H9 (cell line): ENCODE results near the gene RFT1. TPM values are rescaled to one million over a fixed set of nuclear protein-coding genes. Genes with fewer than 3 reads are reported as not detected.

Experiments used
- DNase-seq: peaks from one replicate; pipeline ENCODE4 v3.0.0-alpha.2; 2017
- H2AFZ ChIP-seq: one replicate; pipeline ENCODE4 v1.6.1; 2013; ENCODE audit warnings: mild to moderate bottlenecking, low read length, control low read depth, moderate library complexity
- H2AK5ac ChIP-seq: 2 replicates; pipeline ENCODE4 v1.6.1; 2013; ENCODE audit warnings: low read length, control low read depth, mixed read lengths; ENCODE audit not compliant: insufficient read length
- H2BK120ac ChIP-seq: one replicate; pipeline ENCODE4 v1.6.1; 2013; ENCODE audit warnings: low read depth, mild to moderate bottlenecking, low read length, control low read depth, inconsistent platforms; ENCODE audit not compliant: poor library complexity, severe bottlenecking
- H2BK12ac ChIP-seq: 2 replicates; pipeline ENCODE4 v1.6.1; 2013; ENCODE audit warnings: low read length, control low read depth, mixed read lengths, low read depth; ENCODE audit not compliant: insufficient read length
- H2BK15ac ChIP-seq: 2 replicates; pipeline ENCODE4 v1.6.1; 2013; ENCODE audit warnings: low read depth, low read length, control low read depth
- H2BK20ac ChIP-seq: one replicate; pipeline ENCODE4 v1.6.1; 2013; ENCODE audit warnings: low read depth, mild to moderate bottlenecking, low read length, control low read depth, inconsistent platforms; ENCODE audit not compliant: poor library complexity, severe bottlenecking
- H2BK5ac ChIP-seq: 2 replicates; pipeline ENCODE4 v1.6.1; 2013; ENCODE audit warnings: low read length, control low read depth, mixed read lengths; ENCODE audit not compliant: insufficient read length
- H3K14ac ChIP-seq: 2 replicates; pipeline ENCODE4 v1.6.1; 2013; ENCODE audit warnings: low read length, control low read depth; ENCODE audit not compliant: insufficient read depth
- H3K18ac ChIP-seq: 2 replicates; pipeline ENCODE4 v1.6.1; 2013; ENCODE audit warnings: low read depth, mild to moderate bottlenecking, mixed read lengths, low read length, control low read depth; ENCODE audit not compliant: insufficient read length
- H3K23ac ChIP-seq: 2 replicates; pipeline ENCODE4 v1.6.1; 2013; ENCODE audit warnings: low read length, control low read depth, mixed read lengths, low read depth; ENCODE audit not compliant: insufficient read length
- H3K23me2 ChIP-seq: 2 replicates; pipeline ENCODE4 v1.6.1; 2013; ENCODE audit warnings: low read depth, mild to moderate bottlenecking, mixed read lengths, low read length, control low read depth; ENCODE audit not compliant: insufficient read length, poor library complexity, severe bottlenecking
- H3K27ac ChIP-seq: 2 replicates; pipeline ENCODE4 v1.5.1; 2013; ENCODE audit warnings: low read length, control low read depth, mixed read lengths, low read depth; ENCODE audit not compliant: insufficient read length
- H3K27me3 ChIP-seq: 2 replicates; pipeline ENCODE4 v1.6.1; 2013; ENCODE audit warnings: low read length, control low read depth, inconsistent platforms; ENCODE audit not compliant: insufficient read depth
- H3K4ac ChIP-seq: 2 replicates; pipeline ENCODE4 v1.6.1; 2013; ENCODE audit warnings: low read depth, mild to moderate bottlenecking, control low read depth, inconsistent platforms, low read length, moderate library complexity
- H3K4me1 ChIP-seq: 2 replicates; pipeline ENCODE4 v1.6.1; 2013; ENCODE audit warnings: low read length, control low read depth, inconsistent platforms; ENCODE audit not compliant: insufficient read depth
- H3K4me2 ChIP-seq: 2 replicates; pipeline ENCODE4 v1.6.1; 2013; ENCODE audit warnings: low read length, control low read depth, mixed read lengths; ENCODE audit not compliant: insufficient read length, insufficient read depth
- H3K56ac ChIP-seq: 2 replicates; pipeline ENCODE4 v1.6.1; 2013; ENCODE audit warnings: low read depth, mild to moderate bottlenecking, mixed read lengths, low read length, control low read depth; ENCODE audit not compliant: insufficient read length
- H3K79me1 ChIP-seq: 2 replicates; pipeline ENCODE4 v1.6.1; 2013; ENCODE audit warnings: low read depth, mild to moderate bottlenecking, moderate library complexity, low read length, control low read depth, inconsistent platforms; ENCODE audit not compliant: insufficient read depth, poor library complexity, severe bottlenecking
- H3K79me2 ChIP-seq: 2 replicates; pipeline ENCODE4 v1.6.1; 2013; ENCODE audit warnings: low read length, control low read depth, inconsistent platforms; ENCODE audit not compliant: insufficient read depth
- H3K9ac ChIP-seq: 2 replicates; pipeline ENCODE4 v1.6.1; 2013; ENCODE audit warnings: low read length, control low read depth, mixed read lengths; ENCODE audit not compliant: insufficient read length; ENCODE audit errors: extremely low read depth
- H3K9me3 ChIP-seq: one replicate; pipeline ENCODE4 v1.6.1; 2013; ENCODE audit warnings: low read depth, low read length, inconsistent platforms; ENCODE audit not compliant: control insufficient read depth
- H3T11ph ChIP-seq: one replicate; pipeline ENCODE4 v1.6.1; 2013; ENCODE audit warnings: mild to moderate bottlenecking, low read length, control low read depth, inconsistent platforms
- H4K20me1 ChIP-seq: one replicate; pipeline ENCODE4 v1.6.1; 2013; ENCODE audit not compliant: control insufficient read depth, insufficient read length, insufficient read depth
- H4K5ac ChIP-seq: 2 replicates; pipeline ENCODE4 v1.6.1; 2013; ENCODE audit warnings: low read depth, mild to moderate bottlenecking, mixed read lengths, low read length, control low read depth; ENCODE audit not compliant: insufficient read length
- H4K8ac ChIP-seq: replicated peaks from 2 replicates; pipeline ENCODE4 v1.6.1; 2013; ENCODE audit warnings: low read length, control low read depth, mixed read lengths, low read depth; ENCODE audit not compliant: insufficient read length
- H4K91ac ChIP-seq: 2 replicates; pipeline ENCODE4 v1.6.1; 2013; ENCODE audit warnings: low read depth, mild to moderate bottlenecking, moderate library complexity, mixed read lengths, low read length, control low read depth; ENCODE audit not compliant: insufficient read length
- H3K27ac Mint-ChIP-seq, 3 experiments: 2 replicates in 2 of 3; 3 replicates in 1 of 3; pipeline ENCODE4 v1.8.0; 2020 to 2021; ENCODE audit warnings: mixed read lengths in 3 of 3, mild to moderate bottlenecking in 1 of 3, moderate library complexity in 1 of 3
- H3K27me3 Mint-ChIP-seq: 2 replicates; pipeline ENCODE4 v1.8.0; 2021; ENCODE audit warnings: low read depth, mild to moderate bottlenecking, moderate library complexity, mixed read lengths
- H3K36me3 Mint-ChIP-seq, 3 experiments: 2 replicates in 2 of 3; 3 replicates in 1 of 3; pipeline ENCODE4 v1.8.0; 2020 to 2021; ENCODE audit warnings: low read depth in 3 of 3, mixed read lengths in 3 of 3; ENCODE audit not compliant: insufficient read depth in 1 of 3
- H3K4me1 Mint-ChIP-seq, 2 experiments: 2 replicates each; pipeline ENCODE4 v1.8.0; 2020; ENCODE audit warnings: mixed read lengths in 2 of 2
- H3K4me3 Mint-ChIP-seq, 2 experiments: 2 replicates in 1 of 2; 3 replicates in 1 of 2; pipeline ENCODE4 v1.8.0; 2020 to 2021; ENCODE audit warnings: mild to moderate bottlenecking in 2 of 2, mixed read lengths in 2 of 2, moderate library complexity in 1 of 2
- H3K9me3 Mint-ChIP-seq, 2 experiments: 2 replicates in 1 of 2; 3 replicates in 1 of 2; pipeline ENCODE4 v1.8.0; 2020; ENCODE audit warnings: mild to moderate bottlenecking in 2 of 2, mixed read lengths in 2 of 2, moderate library complexity in 1 of 2
- CTCF ChIP-seq: fragments of 200-600 bp; sonication (generic); conservative IDR thresholded peaks from 3 replicates; pipeline ENCODE4 v1.8.0; 2021; ENCODE audit warnings: antibody characterized with exemption, mild to moderate bottlenecking
- WGBS: extraction: QIAGEN DNeasy Blood & Tissue Kit; methylation state at CpG from one replicate; pipeline ENCODE4 v1.1.7; 2013; ENCODE audit warnings: missing lambda C conversion rate, low lambda C conversion rate, mixed read lengths; ENCODE audit not compliant: insufficient read length; ENCODE audit errors: extremely low coverage; 5-methylcytosine and 5-hydroxymethylcytosine counted together
- total RNA-seq: library from RNA; stranded (reverse); gene quantifications from 2 replicates; pipeline ENCODE4 v1.2.1, GENCODE V29; 2021

RFT1 gene
- total RNA-seq, 1 experiment from 2014 or later: 24.1 TPM

- H4K91ac ChIP-seq: no peak overlapping the region
- no peaks in the 10 kb centered on the region; the same call in 1 of the 2 replicates for H3K79me2 ChIP-seq
- no peak overlapping the region for H4K8ac ChIP-seq
- H3K27me3 Mint-ChIP-seq: no peaks in the 10 kb centered on the region; the same call in 1 of the 2 replicates
- no peak overlapping the region for H3K14ac ChIP-seq
- peaks cover under 1% of the 10 kb centered on the region for H4K20me1 ChIP-seq
- H2BK15ac ChIP-seq: no peak overlapping the region
- no peaks in the 10 kb centered on the region for H3K23me2 ChIP-seq
- no peaks in the 10 kb centered on the region for H3K9me3 Mint-ChIP-seq
- peaks cover 53 to 62% of the 10 kb centered on the region in 2 experiments for H3K4me1 Mint-ChIP-seq
- no peak overlapping the region for H3K18ac ChIP-seq
- H3K27ac ChIP-seq: no peak overlapping the region
- H2BK120ac ChIP-seq: no peak overlapping the region
- no peak overlapping the region for H3K9ac ChIP-seq
- H3K4me3 Mint-ChIP-seq: peak overlapping the region in 1 of 2 experiments; percentile 56; a peak in 1 of 5 replicates
- no peak overlapping the region for H3K4ac ChIP-seq
- peaks cover 8% of the 10 kb centered on the region; the same call in 1 of the 2 replicates for H3K4me1 ChIP-seq
- no peak for DNase-seq
- no CpG with 5 or more reads among the region's 7 CpGs for WGBS
- H3K4me2 ChIP-seq: no peak overlapping the region
- no peaks in the 10 kb centered on the region for H3K79me1 ChIP-seq
- 0 out of 7 replicates have a peak overlapping the region, but pooled peaks of 1 of the 3 experiments have one; percentile 75 for H3K27ac Mint-ChIP-seq
- H3K9me3 ChIP-seq: no peaks in the 10 kb centered on the region
- no peaks in the 10 kb centered on the region; a peak in 1 of 7 replicates for H3K36me3 Mint-ChIP-seq
- TF ChIP-seq CTCF: no peak
- H4K5ac ChIP-seq: no peak overlapping the region
- H3K56ac ChIP-seq: no peak overlapping the region
- no peak overlapping the region for H2BK5ac ChIP-seq
- H2BK12ac ChIP-seq: no peak overlapping the region
- no peak overlapping the region for H2AK5ac ChIP-seq
- no peak overlapping the region for H2BK20ac ChIP-seq
- H3K27me3 ChIP-seq: no peaks in the 10 kb centered on the region
- no peak overlapping the region for H3T11ph ChIP-seq
- H3K23ac ChIP-seq: no peak overlapping the region
- H2AFZ ChIP-seq: no peak overlapping the region
Measured at GRCh38 chr3:53167418-53168174, 37.4 kb upstream of the RFT1 start.
